NCI-H146 treated with DMSO at 0.1 percent for 48 hours (cell line): ENCODE data around the gene SMPD3.

Experiments
- DNase-seq: peaks from one replicate; lab custom pipeline; 2025; ENCODE audit not compliant: unreplicated experiment; lab: John Stamatoyannopoulos, UW

SMPD3 gene

DNA sequence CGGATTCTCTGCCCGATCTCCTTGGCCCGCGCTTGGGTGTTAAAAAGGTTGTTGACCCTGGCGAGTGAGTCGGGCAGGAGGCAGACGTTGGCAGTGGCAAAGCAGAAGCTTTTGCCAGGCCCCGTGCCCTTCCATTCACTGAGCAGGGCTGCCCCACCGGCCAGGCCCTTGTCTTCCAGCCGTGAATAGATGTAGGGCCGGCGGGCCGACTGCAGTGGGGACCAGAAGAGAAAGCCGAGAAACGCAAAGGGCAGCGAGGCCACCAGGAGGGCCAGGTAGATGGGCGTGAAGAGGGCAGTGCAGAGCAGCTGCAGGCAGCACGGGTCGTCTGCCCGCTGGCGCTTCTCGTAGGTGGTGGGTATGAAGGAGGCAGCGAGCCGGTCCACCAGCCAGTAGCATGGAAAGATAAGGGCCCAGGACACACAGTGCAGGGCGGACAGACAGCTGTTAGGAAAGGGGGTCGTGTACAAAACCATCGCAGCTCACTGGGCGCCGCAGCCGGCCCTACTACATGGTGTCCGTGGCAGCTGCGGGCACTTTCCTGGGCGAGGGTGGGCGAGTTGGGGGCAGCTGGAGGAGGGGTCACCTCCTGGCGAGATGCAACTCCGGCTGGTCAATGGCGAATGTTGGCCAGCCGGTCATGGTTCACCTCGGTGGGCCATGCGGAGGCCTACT is 76.5 kb downstream of the SMPD3 start:
- DNase-seq = no peak

DNA sequence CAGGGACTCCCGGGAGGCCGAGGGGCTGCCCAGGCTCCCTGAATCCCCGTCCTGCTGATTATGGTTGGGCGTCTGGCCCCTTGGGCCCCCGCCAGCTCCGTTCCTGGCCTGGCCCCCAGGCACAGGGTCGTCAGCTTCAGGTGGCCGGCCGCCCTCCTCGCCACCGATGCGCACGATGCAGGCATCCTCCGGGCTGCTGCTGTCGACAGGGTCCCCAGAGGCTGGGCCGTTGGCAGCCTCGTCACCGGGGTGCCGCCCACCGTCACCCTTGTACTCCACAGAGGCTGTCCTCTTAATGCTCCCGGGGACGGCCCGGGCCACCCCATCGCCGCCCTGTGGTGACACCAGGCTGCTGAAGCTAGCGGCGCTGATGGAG is 77.0 kb downstream of the SMPD3 start:
- DNase-seq = no peak

DNA sequence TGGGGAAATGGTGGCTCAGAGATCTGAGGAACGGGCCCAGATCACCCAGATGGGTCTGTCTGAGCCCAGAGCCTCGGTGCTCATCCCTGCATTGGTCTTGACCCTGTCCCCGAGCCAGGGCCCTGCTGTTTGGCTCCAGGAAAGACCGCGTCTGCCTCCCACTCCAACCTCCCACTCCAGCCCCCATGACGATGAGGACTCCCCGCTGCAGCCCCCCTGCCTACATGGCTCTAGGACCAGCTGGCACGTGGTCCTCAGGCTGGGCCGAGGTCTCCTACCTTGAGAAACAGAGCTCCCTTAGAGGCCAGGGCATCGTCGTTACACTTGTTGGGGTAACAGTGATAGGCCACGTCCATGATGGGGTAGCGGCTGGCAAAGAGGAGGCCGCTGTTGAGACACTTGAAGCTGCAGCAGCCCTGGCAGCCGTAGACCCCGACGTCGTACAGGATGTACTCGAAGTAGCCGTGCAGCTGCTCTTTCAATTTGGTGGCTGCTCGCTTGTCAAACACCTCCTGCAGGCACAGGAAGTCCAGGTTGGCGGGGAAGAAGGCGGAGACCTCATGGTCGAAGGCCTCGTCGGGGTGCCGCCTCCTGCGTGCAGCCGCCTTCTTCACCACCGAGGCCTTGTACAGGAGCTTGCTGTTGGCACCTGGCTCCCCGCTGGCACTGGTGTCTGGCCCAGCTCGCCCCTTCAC is 77.6 kb downstream of the SMPD3 start:
- DNase-seq = no peak

DNA sequence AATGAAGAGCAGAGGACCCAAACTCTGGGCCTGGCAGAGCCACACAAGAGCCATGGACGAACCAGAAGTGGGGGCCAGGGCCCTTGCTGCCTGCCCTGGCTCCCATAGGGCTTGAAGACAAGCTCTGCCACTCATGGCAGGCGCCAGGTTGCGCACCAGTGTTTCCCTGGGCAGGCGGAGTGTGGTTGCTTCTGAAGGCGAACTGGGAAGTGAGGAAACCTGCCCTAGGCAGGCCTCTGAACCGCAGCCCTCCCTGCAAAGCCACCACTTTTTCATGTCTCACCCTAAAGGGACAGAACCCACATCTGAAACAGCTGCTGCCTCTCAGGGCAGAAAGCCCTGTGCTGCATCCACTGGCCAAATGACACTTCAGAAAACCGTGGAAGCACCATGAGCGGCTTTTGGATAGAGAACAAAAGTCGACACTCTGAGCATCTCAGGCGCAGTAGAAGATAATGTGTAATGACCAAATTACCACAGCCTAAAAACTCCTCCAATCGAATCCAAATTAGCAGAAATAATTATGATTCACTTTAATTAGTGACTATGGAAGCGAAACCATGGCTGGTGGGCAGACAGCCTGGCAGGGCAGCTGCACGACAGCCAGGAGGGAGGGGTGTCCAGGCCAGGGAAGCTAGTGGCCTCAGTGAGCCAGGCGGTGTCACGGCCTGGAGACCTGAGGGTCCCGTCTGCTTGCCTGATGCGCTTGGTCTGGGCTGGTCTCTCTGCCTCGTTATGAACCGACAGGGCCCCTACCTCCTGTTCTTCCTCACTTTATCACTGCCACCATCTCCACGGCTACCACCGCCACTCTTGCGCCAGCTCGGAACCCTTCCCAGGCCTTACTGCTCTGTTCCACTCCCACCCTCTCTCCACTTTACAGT is 78.4 kb downstream of the SMPD3 start:
- DNase-seq = no peak

DNA sequence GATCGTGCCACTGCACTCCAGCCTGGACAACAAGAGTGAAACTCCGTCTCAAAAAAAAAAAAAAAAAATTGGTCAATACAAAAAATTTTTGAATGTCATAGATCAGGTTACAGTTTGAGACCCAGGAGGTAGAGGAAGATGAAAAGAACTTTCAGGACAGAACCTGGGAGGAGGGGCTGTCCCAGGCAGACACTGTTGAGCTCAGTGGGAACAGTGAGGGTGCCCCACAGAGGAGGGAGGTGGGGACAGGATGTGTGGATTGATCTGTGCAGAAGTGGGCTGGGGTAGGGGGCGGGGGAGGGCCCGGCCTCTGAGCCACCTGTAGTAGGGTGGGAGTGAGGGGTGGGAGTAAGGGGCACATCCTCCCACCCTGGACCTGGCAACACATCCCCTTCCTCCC is 79.1 kb downstream of the SMPD3 start:
- DNase-seq = no peak

DNA sequence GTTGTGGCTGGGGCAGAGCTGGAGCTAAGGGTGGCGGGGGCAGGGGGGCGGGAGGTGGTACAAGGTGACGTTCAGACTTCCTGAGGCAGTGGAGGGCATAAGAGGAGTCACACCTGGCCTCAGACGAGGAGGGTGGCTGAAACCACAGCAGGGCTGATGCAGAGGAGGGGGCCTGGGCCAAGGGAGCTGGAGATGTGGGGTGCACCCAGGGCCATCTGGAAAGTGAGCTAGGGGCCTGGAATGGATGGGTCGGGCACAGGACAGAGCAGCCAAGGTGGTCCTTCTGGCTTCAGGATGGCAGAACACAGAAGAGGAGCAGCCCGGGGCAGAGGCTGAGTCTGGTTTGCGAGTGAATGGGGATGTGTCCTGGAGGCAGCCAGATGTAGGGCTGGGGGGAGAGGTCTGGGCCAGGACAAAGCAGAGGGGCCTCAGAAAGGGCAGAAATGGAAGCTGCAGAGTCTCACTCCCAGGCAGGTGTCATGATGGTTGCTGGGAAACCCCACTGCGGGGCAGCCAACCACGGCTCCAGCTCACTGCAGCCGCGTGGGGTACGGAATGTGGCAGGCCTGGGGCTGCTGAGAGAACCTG is 79.9 kb downstream of the SMPD3 start:
- DNase-seq = no peak

DNA sequence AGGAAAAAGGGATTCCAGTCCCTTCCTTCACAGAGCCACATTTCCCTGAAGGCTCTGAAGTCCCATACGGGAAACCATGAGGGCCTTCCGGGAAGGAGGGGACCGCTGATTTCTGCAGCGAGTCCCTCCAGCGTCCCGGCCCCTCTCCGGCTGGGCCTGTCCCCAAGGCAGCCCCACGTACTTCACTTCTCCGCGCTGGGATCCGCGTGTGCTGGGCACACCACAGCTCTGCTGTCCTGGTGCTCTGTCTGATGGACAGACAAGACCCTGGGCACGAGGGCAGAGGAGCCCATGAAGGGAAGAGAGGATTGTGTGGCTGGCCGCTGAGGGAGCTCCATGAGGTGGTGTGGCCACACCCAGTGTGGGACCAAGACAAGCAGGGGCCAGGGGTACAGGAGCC is 80.4 kb downstream of the SMPD3 start:
- DNase-seq = no peak

DNA sequence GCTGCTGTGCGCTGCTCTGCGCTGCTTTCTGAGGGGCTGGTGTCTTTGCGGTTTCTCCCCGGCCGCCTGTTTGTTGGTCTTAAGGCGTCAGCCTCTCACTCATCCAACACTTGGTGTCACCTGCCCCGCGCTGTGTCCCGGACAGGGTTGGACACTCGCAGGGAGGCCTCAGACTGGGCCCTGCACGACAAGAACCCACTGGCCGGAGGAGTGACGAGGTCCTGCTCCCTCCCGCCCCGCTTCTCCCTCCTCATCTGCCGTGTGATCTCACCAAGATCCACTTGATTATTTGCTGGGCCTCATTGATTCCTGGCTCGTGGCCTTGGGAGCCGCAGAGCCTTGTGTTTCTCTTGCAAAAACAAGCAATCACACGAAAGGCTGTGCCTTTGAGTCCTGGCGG is 80.9 kb downstream of the SMPD3 start:
- DNase-seq = no peak

DNA sequence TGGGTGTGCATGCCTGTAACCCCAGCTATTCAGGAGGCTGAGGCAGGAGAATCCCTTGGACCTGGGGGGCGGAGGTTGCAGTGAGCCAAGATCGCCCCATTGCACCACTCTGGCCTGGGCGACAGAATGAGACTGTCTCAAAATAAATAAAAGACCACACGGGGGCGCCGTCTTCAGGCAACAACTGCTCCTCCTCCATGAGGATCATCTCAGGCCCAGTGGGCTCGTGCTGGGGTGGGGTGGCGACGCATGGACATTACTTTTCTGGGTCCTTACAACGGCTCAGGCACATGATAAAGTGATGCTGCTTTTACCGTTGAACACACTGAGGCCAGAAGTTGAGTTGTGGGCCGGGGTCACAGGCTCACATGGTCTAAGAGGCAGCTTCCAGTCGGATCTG is 81.3 kb downstream of the SMPD3 start:
- DNase-seq = no peak

DNA sequence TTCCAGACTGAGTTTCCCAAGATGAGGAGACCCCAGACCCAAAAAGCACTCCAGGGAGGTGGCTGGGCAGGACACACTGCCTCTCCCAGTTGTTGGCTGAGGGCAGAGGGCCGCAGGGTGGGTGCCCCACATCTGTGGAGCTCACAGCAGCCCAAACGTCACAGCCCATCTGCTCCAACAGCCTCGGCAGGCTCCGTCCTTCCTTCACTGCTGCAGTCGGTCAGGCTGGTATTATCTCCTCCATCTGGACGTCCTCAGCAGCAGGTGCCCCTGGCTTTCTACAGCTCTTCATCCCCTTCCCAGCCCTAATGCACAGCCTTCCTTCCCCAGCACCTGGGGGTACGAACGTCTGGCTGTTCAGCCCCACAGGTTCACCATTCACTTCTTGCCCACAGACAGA is 82.2 kb downstream of the SMPD3 start:
- DNase-seq = no peak

DNA sequence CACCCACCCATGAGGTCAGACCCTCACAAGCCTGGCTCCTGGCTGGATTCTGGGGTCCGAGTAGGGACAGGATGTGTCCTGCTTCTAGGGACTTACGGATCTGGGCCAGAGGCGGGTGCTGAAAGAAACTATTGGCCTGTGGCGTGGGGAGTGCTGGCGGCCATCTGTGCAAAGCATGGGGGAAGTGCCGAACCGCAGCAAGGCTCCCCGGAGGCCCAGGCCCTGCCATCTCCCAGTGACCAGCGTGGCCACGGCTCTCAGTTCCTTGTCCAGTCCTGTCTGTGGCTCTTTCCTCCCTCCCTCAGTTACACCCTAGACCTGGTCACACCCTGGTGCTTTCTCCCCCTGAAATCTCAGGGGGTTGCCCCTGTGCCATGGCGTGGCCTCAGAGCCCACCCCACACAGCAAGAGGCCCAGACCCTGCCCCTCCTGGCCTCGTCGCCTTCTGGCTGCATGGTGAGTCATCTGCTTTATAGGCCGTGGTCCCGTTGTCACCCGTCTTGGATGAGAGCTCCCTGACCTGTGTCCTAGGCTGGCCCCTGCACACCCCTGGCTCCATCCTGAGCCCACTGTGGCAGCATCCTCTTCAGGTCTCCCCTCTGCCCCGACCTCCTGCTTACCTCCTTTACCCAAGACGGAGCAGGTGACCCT is 83.0 kb downstream of the SMPD3 start:
- DNase-seq = no peak

DNA sequence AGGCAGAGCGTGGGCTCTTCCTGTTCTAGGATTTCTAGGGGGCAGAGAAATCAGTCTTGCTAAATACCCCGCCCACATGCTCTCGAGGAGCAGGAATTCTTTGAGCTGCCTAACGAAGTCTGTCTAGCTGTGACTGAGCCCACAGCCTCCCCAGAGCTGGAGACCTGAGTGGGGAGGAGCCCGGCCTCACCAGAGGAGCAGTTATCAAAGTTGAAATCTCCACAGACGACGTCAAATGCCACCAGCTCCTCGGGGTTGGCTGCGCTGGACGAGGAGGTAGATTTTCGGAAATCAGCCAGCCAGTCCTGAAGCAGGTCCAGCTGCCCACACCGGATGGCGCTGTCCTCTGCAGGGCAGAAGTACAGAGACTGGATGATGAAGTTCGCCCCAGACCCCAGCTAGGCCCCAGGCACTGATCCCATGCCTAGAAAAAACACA is 83.7 kb downstream of the SMPD3 start:
- DNase-seq = no peak

DNA sequence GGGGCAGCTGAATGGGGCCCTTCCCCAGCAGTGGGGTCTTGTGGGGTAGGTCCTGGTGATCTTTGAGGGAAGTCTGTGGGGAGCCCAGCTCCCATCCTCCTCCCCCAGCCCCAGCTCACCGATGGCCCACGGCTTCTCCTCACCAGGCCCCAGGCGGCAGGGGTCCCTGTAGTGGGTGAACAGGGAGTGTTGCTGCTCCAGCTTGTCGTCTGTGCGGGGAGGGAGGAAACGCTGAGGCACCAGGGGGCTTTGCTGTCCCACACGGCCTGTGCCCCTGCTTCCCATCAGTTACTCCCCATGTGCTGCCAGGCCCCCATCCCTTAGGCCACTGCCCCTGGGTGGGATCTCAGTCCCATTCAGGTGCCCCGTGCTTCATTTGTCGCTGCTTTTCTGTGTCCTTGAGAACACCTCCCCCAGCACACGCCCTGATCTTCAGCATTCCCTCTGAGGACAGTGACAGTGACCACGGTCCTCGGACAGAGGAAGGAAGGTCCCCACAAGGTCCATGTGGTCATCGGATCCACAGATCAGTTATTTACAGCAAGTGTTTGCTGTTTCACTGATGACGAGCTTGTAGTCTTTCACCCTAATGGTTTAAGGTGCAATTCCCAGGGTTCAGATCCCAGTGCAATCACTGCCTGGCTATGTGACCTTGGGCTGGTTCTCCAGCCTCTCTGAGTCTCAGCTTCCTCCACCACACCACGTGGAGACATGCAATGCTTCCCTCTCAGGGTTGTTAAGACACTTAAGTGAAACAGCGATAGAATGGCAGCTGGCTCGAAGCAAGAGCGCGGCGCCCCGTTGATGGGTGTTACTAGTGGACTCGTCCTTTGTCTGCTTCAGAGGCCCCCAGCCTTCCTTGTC is 84.4 kb downstream of the SMPD3 start:
- no peak for DNase-seq

DNA sequence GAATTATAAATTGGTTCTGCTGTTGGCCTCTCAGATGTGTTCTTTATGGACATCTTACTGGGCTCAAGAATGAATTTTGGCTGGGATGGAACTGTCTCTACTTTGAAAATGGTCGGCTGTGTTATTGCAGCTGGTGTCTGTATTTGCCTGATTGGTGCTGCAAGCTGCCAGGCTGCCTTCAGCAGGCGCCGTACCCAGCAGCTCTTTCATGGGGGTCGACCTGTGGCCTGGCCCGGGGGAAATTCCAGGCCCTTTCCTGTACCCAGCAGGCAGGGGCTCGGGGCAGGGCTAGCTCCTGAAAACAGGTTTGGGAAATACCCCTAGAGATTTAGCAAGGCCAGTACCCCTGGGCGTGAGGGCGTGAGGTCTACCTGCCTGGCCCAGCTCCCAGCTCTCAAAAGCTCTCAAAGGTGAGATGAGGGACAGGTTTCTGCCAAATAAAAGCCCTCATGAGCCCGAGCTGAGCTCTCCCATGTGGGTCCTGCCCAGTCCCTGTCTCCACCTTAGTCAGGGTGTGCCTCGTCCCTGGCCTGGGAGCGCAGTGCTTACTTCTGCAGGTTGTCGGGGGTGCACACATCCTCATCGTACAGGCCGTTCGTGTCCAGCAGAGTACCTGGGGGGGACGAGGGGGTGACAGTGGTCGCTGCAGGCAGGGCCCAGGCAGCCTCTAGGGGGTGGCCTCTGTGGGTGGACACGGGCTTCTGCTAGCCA is 85.2 kb downstream of the SMPD3 start:
- DNase-seq = no peak

DNA sequence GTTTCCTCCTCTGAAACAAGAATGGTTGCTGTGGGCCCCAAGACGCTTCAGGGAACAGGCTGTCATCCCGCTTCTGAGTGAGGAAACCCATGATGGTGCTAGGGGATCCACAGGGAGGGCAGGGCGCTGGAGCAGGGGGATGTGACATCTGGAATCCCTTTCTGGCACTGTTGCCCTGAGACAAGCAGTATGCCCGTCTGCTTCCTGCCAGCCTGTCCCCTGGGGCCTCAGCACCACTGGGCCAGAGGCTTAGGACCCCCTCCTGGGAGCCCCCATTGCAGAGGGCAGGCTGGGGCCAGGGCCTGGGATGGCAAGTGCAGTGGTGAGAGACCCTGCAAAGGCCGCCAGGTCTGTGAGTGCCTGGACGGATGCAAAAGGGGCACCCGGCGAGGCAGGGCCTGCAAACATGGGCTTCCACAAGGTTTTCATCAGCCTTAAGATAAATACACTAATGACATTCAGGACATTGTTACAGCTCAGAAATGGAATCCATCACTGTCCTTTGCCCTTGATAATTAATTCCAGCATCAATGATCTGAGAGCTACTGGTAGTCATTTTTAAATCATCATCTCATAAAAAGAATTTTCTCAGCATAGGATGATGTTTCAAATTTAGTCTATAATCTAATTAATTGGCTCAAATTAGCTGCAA is 85.9 kb downstream of the SMPD3 start:
- no peak for DNase-seq

DNA sequence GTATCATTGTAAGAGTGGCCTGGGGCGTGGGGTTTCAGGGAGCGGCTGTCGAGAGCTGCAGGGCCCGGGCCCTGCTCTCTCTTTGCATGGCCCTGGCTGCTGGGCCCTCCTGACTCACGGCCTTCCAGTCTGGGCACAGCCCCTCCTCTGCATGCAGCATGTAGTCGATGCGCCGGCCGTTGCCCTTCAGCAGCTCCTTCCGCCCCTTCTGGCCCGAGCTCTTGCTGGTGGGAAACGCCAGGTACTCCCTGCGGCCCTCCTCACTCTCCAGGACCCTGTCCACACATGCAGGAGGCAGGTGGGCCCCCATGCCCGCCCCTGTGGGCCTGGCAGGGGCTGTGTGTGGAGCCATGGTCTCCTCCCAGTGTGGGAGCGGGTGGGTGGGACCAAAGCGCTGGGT is 86.8 kb downstream of the SMPD3 start:
- DNase-seq = no peak

DNA sequence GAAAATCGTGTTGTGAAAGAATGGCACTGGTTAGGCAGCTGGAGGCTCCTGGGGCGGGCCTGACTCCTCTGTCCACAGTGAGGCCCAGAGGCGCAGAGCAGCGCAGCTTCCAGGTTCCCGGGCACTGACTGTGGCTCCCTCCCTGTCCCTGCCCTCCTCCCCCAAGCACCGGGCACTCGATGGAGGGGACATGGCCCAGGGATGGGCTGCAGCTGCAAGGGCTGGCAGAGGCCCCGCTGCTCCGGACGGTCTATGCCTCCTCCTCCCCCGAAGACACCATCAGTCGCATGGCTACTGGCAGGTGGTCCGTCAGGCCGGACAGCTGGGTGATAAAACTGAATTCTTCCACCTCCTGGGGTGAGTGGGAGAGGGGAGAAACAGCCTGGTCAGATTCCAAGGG is 87.4 kb downstream of the SMPD3 start:
- no peak for DNase-seq

DNA sequence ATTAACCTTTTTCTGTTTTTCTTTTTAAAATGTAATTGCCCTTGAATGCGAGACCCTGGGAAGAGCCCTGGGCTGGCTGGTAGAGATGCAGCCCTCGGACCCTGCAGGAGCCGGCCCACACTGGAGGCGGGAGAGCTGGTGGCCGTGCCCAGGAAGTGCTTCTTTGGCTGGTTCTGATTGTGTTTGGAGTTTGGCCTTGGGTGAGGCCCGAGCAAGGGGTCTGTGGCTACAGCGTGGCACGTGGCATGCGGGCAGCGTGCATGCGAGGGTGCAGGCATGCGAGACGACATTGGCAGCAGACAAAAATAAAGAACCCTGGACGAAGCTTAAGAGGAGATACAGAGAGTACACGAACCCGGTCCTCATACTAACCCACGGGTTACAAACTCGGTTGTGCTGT is 87.8 kb downstream of the SMPD3 start:
- no peak for DNase-seq
